DMS153 treated with DMSO at 0.1 percent for 48 hours (cell line): ENCODE data around the gene OR2T35.
"Not testable (repeated sequence)": the region's sequence is repeated elsewhere in the genome, so short reads cannot be mapped to it uniquely, and the experiment has no call there.

Source experiments
- DNase-seq: peaks from one replicate; lab custom pipeline; 2025; ENCODE audit not compliant: unreplicated experiment; lab: John Stamatoyannopoulos, UW

The OR2T35 gene

GRCh38 chr1:248645178-248645577 is at the start of gene OR2T35:
Gene OR2T35, minus strand, starts transcription at chr1:248645278. Its CDS starts 6,020 bp downstream, at chr1:248639258.
- DNase-seq, result not testable (repeated sequence)

- DNase-seq, result no peak
Measured at GRCh38 chr1:248691567-248692155, 46.6 kb upstream of the OR2T35 start.

GRCh38 chr1:248688527-248689298 is 43.6 kb upstream of the OR2T35 start:
- no peak for DNase-seq

- no peak for DNase-seq
Measured at GRCh38 chr1:248686815-248687214, 41.7 kb upstream of the OR2T35 start.

- no peak for DNase-seq
Measured at GRCh38 chr1:248681651-248682050, 36.6 kb upstream of the OR2T35 start.

- no peak for DNase-seq
Measured at GRCh38 chr1:248670003-248670402, 24.9 kb upstream of the OR2T35 start.

GRCh38 chr1:248663453-248664328 is 18.6 kb upstream of the OR2T35 start:
- DNase-seq, result not testable (repeated sequence)

- not testable (repeated sequence) for DNase-seq
Measured at GRCh38 chr1:248656797-248657196, 11.7 kb upstream of the OR2T35 start.

- DNase-seq, result not testable (repeated sequence)
Measured at GRCh38 chr1:248655354-248655753, 10.3 kb upstream of the OR2T35 start, which contains the start of gene OR2T27. Gene OR2T27, minus strand, starts transcription at chr1:248655528. Its CDS starts 4,644 bp downstream, at chr1:248650884.

- DNase-seq, result not testable (repeated sequence)
Measured at GRCh38 chr1:248648770-248649536, 3.9 kb upstream of the OR2T35 start.

GRCh38 chr1:248642971-248643651 is 2.0 kb downstream of the OR2T35 start:
- not testable (repeated sequence) for DNase-seq

- not testable (repeated sequence) for DNase-seq
Measured at GRCh38 chr1:248641583-248641982, 3.5 kb downstream of the OR2T35 start.

GRCh38 chr1:248640906-248641305 is 4.2 kb downstream of the OR2T35 start:
- DNase-seq, result not testable (repeated sequence)

- DNase-seq, result not testable (repeated sequence)
Measured at GRCh38 chr1:248639652-248640051, 5.4 kb downstream of the OR2T35 start.

GRCh38 chr1:248636612-248637011 is 8.5 kb downstream of the OR2T35 start:
- not testable (repeated sequence) for DNase-seq

- DNase-seq, result not testable (repeated sequence)
Measured at GRCh38 chr1:248634991-248635390, 10.1 kb downstream of the OR2T35 start, which contains the start of gene OR2T11. Gene OR2T11, minus strand, starts transcription at chr1:248635091. Its CDS starts 7,963 bp downstream, at chr1:248627128.

GRCh38 chr1:248631354-248632008 is 13.6 kb downstream of the OR2T35 start:
- no peak for DNase-seq

- DNase-seq, result no peak
Measured at GRCh38 chr1:248630551-248630950, 14.5 kb downstream of the OR2T35 start.
